GM18861 (cell line): ENCODE results near the gene TCL1A.
"Not testable (repeated sequence)": the region's sequence is repeated elsewhere in the genome, so short reads cannot be mapped to it uniquely, and the experiment has no call there.

ENCODE experiments used
- ATAC-seq: cut with Tn5 transposase; IDR thresholded peaks from one replicate; pipeline ENCODE4 v1.9.1; 2021; ENCODE audit not compliant: unreplicated experiment

The TCL1A gene

GRCh38 chr14:95679148-95679815, 34.6 kb downstream of the TCL1A start:
- no peak for ATAC-seq

GRCh38 chr14:95677179-95677835, 36.6 kb downstream of the TCL1A start:
- no peak for ATAC-seq

- no peak for ATAC-seq
These were observed 38.4 kb downstream of the TCL1A start for GRCh38 chr14:95675486-95675885.

GRCh38 chr14:95674613-95675012, 39.3 kb downstream of the TCL1A start:
- no peak for ATAC-seq

- ATAC-seq, result peak; percentile 37
These were observed 45.6 kb downstream of the TCL1A start for GRCh38 chr14:95668235-95668772.

GRCh38 chr14:95667249-95667693, 46.7 kb downstream of the TCL1A start:
- peak; percentile 20 for ATAC-seq

GRCh38 chr14:95666450-95666849, 47.5 kb downstream of the TCL1A start:
- no peak for ATAC-seq

GRCh38 chr14:95665530-95665929, 48.4 kb downstream of the TCL1A start:
- not testable (repeated sequence) for ATAC-seq

- ATAC-seq, result peak; percentile 27
These were observed 49.4 kb downstream of the TCL1A start for GRCh38 chr14:95664546-95664945.

GRCh38 chr14:95664066-95664465, 49.9 kb downstream of the TCL1A start:
- ATAC-seq, result no peak

- ATAC-seq, result no peak
These were observed 50.6 kb downstream of the TCL1A start for GRCh38 chr14:95663226-95663797.

- peak; percentile 27 for ATAC-seq
These were observed 51.3 kb downstream of the TCL1A start for GRCh38 chr14:95662376-95663186.

- no peak for ATAC-seq
These were observed 53.0 kb downstream of the TCL1A start for GRCh38 chr14:95660651-95661515.

- ATAC-seq, result no peak
These were observed 53.9 kb downstream of the TCL1A start for GRCh38 chr14:95659990-95660385.
